HFFc6 (cell line): Measurements from ENCODE around the gene SEC23A. TPM values are rescaled to one million over a fixed set of nuclear protein-coding genes. Genes with fewer than 3 reads are reported as not detected.
"Not testable (repeated sequence)": the region's sequence is repeated elsewhere in the genome, so short reads cannot be mapped to it uniquely, and the experiment has no call there.

Experiments
- DNase-seq: peaks from one replicate; pipeline ENCODE4 v3.0.0-alpha.2; 2018
- H3K27ac Mint-ChIP-seq: 2 replicates; pipeline ENCODE4 v1.8.0; 2020; ENCODE audit warnings: mild to moderate bottlenecking, mixed read lengths
- H3K27me3 Mint-ChIP-seq: 2 replicates; pipeline ENCODE4 v1.8.0; 2021; ENCODE audit warnings: mild to moderate bottlenecking, moderate library complexity, mixed read lengths; ENCODE audit not compliant: insufficient read depth
- H3K36me3 Mint-ChIP-seq: 2 replicates; pipeline ENCODE4 v1.8.0; 2021; ENCODE audit warnings: low read depth, mixed read lengths
- H3K4me1 Mint-ChIP-seq: 2 replicates; pipeline ENCODE4 v1.8.0; 2020; ENCODE audit warnings: low read depth, mixed read lengths
- H3K4me3 Mint-ChIP-seq: 2 replicates; pipeline ENCODE4 v1.8.0; 2020; ENCODE audit warnings: mild to moderate bottlenecking, moderate library complexity, mixed read lengths
- H3K9me3 Mint-ChIP-seq: 2 replicates; pipeline ENCODE4 v1.8.0; 2020; ENCODE audit warnings: mild to moderate bottlenecking, mixed read lengths
- CTCF ChIP-seq: fragments of 200-600 bp; sonication (generic); IDR thresholded peaks from 2 replicates; pipeline ENCODE4 v1.5.0; 2021; ENCODE audit warnings: antibody characterized with exemption, mild to moderate bottlenecking
- long read RNA-seq: library from polyadenylated mRNA; unstranded; transcript quantifications from one replicate; pipeline ENCODE4 v2.0.0, GENCODE V29; 2019
- total RNA-seq, 6 experiments: library from RNA; stranded (reverse); fragmentation: NEBNext Ultra II Directional; extraction: Animal tissue kit (Norgen Biotek cat#: 25700); gene quantifications; 2 replicates in 1 of 6; 3 replicates in 5 of 6; pipeline ENCODE4 v1.2.3, GENCODE V29; 2021

Gene SEC23A
- total RNA-seq: 100 to 1,000 TPM; 199 to 255 (median 241) TPM
- long read RNA-seq, full-length matches to known transcripts: 169 of 232 reads
- long read RNA-seq, partial matches to known transcripts: 35 of 232 reads
- long read RNA-seq, other reads (novel, unspliced or antisense): 28 of 232 reads

GRCh38 chr14:39102969-39103957 lies at the start of gene SEC23A:
TSS of gene SEC23A (minus strand) at chr14:39103235. CDS start at chr14:39096118, 7,117 bp downstream.
- peak; percentile 73 for DNase-seq
- H3K36me3 Mint-ChIP-seq: peaks cover 14% of the 10 kb centered on the region
- H3K27ac Mint-ChIP-seq: peak within 1 kb of the TSS; percentile 92
- H3K9me3 Mint-ChIP-seq: no peaks in the 10 kb centered on the region
- H3K4me3 Mint-ChIP-seq: peak within 1 kb of the TSS; percentile 95
- H3K4me1 Mint-ChIP-seq: peaks cover 40% of the 10 kb centered on the region
- TF ChIP-seq CTCF: peak; percentile 26; the same call in 1 of the 2 replicates
- no peaks in the 10 kb centered on the region for H3K27me3 Mint-ChIP-seq

DNA sequence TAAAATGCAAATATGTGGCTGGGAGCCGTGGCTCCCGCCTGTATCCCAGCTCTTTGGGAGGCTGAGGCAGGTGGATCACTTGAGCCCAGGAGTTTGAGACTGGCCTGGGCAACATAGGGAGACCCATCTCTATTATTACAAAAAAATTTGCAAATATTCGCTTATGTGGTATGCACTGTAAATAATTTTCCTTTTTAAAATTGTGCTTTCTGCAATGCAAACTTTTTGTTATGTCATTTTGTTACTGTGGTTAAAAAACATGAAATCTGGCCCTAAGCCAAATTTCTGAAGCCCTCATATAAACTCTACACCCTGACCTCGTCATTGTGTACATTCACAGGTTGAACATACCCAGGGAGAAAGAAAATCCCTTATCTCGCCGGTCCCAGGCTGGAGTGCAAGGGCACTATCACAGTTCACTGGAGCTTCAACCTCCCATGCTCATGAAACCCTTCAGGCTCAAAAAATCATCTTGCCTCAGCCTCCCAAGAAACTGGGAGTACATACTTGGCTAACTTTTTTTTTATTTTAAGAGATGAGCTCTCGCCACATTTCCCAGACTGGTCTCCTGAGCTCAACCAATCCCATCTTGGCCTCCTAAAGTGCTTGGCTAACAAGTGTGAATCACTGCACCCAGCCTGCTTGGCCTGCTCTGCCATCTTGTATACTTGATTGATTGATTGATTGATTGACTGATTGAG lies 42.4 kb upstream of the SEC23A start:
- no peaks in the 10 kb centered on the region for H3K27me3 Mint-ChIP-seq

DNA sequence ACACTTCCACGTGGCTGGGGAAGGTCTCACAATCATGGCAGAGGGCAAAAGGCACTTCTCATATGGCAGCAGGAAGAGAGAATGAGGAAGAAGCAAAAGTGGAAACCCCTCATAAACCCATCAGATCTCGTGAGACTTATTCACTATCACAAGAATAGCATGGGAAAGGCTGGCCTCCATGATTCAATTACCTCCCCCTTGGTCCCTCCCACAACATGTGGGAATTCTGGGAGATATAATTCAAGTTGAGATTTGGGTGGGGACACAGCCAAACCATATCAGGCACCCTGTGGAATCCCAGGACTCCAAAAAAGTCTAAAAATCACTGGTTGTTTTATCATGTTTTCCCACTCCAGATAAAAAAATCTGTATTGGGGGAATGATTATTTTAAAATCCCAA lies 40.2 kb upstream of the SEC23A start:
- H3K27me3 Mint-ChIP-seq, H3K4me1 Mint-ChIP-seq, H3K27ac Mint-ChIP-seq, DNase-seq, H3K4me3 Mint-ChIP-seq: not testable (repeated sequence)
- Mint-ChIP-seq H3K9me3 (peaks cover 11% of the 10 kb centered on the region), H3K36me3 (peaks cover 56% of the 10 kb centered on the region)

More for the DNA sequence above, 42.4 kb upstream of the SEC23A start:
- DNase-seq: no peak
- H3K27ac Mint-ChIP-seq: no peak overlapping the region
- peaks cover 54% of the 10 kb centered on the region for H3K36me3 Mint-ChIP-seq
- H3K9me3 Mint-ChIP-seq: peaks cover 11% of the 10 kb centered on the region
- TF ChIP-seq CTCF: no peak
- H3K4me1 Mint-ChIP-seq: no peaks in the 10 kb centered on the region
- H3K4me3 Mint-ChIP-seq: no peak overlapping the region

DNA sequence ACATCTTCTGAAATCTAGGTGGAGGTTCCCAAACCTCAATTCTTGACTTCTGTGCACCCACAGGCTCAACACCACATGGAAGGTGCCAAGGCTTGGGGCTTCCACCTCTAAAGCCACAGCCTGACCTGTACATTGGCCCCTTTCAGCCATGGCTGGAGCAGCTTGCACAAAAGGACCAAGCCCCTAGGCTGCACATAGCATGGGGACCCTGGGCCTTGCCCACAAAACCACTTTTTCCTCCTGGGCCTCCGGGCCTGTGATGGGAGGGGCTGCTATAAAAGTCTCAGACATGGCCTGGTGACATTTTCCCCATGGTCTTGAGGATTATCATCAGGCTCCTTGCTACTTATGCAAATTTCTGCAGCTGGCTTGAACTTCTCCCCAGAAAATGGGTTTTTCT lies 38.6 kb upstream of the SEC23A start:
- DNase-seq, H3K4me1 Mint-ChIP-seq, H3K4me3 Mint-ChIP-seq, H3K27ac Mint-ChIP-seq, H3K27me3 Mint-ChIP-seq: not testable (repeated sequence)
- H3K36me3 Mint-ChIP-seq: peaks cover 50% of the 10 kb centered on the region
- H3K9me3 Mint-ChIP-seq: peaks cover 11% of the 10 kb centered on the region

- peaks cover 11% of the 10 kb centered on the region for H3K9me3 Mint-ChIP-seq
- no peak overlapping the region for H3K4me3 Mint-ChIP-seq
- DNase-seq: no peak
- no peak for TF ChIP-seq CTCF
- H3K4me1 Mint-ChIP-seq: no peaks in the 10 kb centered on the region
- no peaks in the 10 kb centered on the region for H3K27me3 Mint-ChIP-seq
- no peak overlapping the region for H3K27ac Mint-ChIP-seq
- H3K36me3 Mint-ChIP-seq: peaks cover 42% of the 10 kb centered on the region
Observed at GRCh38 chr14:39140170-39140569, 37.1 kb upstream of the SEC23A start.

GRCh38 chr14:39138440-39138839 lies 35.4 kb upstream of the SEC23A start:
- Mint-ChIP-seq H3K36me3 (peaks cover 42% of the 10 kb centered on the region), H3K4me1 (no peaks in the 10 kb centered on the region), H3K9me3 (peaks cover 11% of the 10 kb centered on the region), H3K4me3 (no peak overlapping the region), H3K27me3 (no peaks in the 10 kb centered on the region), H3K27ac (no peak overlapping the region)
- DNase-seq: no peak
- no peak for TF ChIP-seq CTCF

GRCh38 chr14:39137835-39138234 lies 34.8 kb upstream of the SEC23A start:
- peaks cover 36% of the 10 kb centered on the region for H3K36me3 Mint-ChIP-seq
- H3K4me1 Mint-ChIP-seq, H3K27me3 Mint-ChIP-seq: not testable (repeated sequence)

More at GRCh38 chr14:39137835-39138234, 34.8 kb upstream of the SEC23A start:
- H3K27ac Mint-ChIP-seq, DNase-seq, H3K4me3 Mint-ChIP-seq, H3K9me3 Mint-ChIP-seq: not testable (repeated sequence)
